Activated B cell treated with CpG ODN at 0.5 μM for 24 hours (primary cell): ENCODE measurements around the gene FNTB. TPM values are rescaled to one million over a fixed set of nuclear protein-coding genes. Genes with fewer than 3 reads are reported as not detected.

Source experiments
- ATAC-seq: fragments of 200-7000 bp; cut with Tn5 transposase; one replicate; pipeline ENCODE4 v1.10.0; 2021; ENCODE audit warnings: low read depth, mild to moderate bottlenecking, moderate library complexity
- CTCF ChIA-PET: fragments of 350-600 bp; sonication (Branson Sonifier 250); formaldehyde crosslinking; loops from one replicate; lab custom pipeline; 2021; ENCODE audit warnings: antibody characterized with exemption; lab: Charles Lee
- POLR2A ChIA-PET: fragments of 350-600 bp; sonication (Branson Sonifier 250); formaldehyde crosslinking; loops from one replicate; lab custom pipeline; 2021; ENCODE audit warnings: antibody characterized with exemption; lab: Charles Lee
- DNase-seq: peaks from one replicate; pipeline ENCODE4 v3.0.0; 2022
- H3K27ac Mint-ChIP-seq: one replicate; pipeline ENCODE4 v1.8.0; 2020; ENCODE audit warnings: mixed read lengths
- H3K27me3 Mint-ChIP-seq: one replicate; pipeline ENCODE4 v1.8.0; 2021; ENCODE audit warnings: mixed read lengths
- H3K36me3 Mint-ChIP-seq: one replicate; pipeline ENCODE4 v1.8.0; 2021; ENCODE audit warnings: low read depth, mixed read lengths
- H3K4me1 Mint-ChIP-seq: one replicate; pipeline ENCODE4 v1.8.0; 2021; ENCODE audit warnings: mixed read lengths
- H3K4me3 Mint-ChIP-seq: one replicate; pipeline ENCODE4 v1.8.0; 2020; ENCODE audit warnings: mild to moderate bottlenecking, mixed read lengths
- H3K9me3 Mint-ChIP-seq: one replicate; pipeline ENCODE4 v1.8.0; 2020; ENCODE audit warnings: mixed read lengths
- CTCF ChIP-seq: fragments of 200-600 bp; IDR thresholded peaks from one replicate; pipeline ENCODE4 v1.8.0; 2022; ENCODE audit warnings: antibody characterized with exemption, mild to moderate bottlenecking
- intact Hi-C: fragments of 100-400 bp; cut with micrococcal nuclease; formaldehyde crosslinking; loops from one replicate; pipeline ENCODE4 v1.15.1; 2024
- total RNA-seq: library from RNA; stranded (reverse); gene quantifications from 2 replicates; pipeline ENCODE4 v1.2.3, GENCODE V29; 2022

The FNTB gene
- total RNA-seq, 1 donor from 2014 or later, result 10.5 TPM

DNA sequence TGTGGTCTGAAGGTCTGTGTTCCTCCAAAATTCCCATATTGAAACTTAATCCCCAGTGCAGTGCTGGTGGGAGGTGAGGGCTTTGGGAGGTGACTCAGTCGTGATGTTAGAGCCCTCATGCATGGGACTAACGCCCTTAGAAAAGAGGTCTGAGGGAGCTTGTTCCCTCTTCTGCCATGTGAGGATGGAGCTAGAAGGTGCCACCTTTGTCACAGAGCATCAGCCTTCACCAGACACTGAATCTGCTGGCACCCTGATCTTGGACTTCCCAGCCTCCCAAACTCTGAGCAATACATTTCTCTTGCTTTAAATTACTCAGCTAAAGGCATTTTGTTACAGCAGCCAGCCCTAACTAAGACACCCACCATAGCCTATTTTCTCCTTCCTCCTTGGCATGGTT lies 28.5 kb upstream of the FNTB start:
- no peak for TF ChIP-seq CTCF
- no peak overlapping the region for H3K4me3 Mint-ChIP-seq
- intact Hi-C loops, result no loop called here
- no peaks in the 10 kb centered on the region for H3K4me1 Mint-ChIP-seq
- CTCF ChIA-PET, result no interaction called here
- peaks cover 2% of the 10 kb centered on the region for H3K36me3 Mint-ChIP-seq
- POLR2A ChIA-PET, result no interaction called here
- no peak for ATAC-seq
- no peaks in the 10 kb centered on the region for H3K27me3 Mint-ChIP-seq
- DNase-seq, result no peak
- H3K27ac Mint-ChIP-seq, result no peak overlapping the region
- H3K9me3 Mint-ChIP-seq, result no peaks in the 10 kb centered on the region

DNA sequence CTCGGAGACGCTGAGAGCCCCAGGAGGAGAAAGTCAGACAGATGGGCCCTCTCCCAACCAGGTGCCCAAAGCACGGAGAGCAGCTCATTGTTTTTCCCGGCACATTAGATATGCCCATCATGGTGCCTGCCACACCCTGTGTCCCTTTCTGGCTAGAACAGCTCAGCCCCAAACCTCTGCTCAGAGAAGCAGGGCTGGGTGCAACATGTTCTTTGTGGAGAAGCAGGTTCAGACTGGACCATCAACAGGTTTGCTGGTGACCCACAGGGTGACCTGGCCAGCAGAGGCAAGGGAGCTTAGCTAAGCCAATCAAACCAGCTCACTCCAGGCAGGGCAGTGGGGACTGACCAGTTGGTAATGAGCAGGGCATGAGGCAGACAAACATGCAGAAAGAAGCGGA lies 28.0 kb upstream of the FNTB start:
- intact Hi-C loops, result no loop called here
- H3K4me1 Mint-ChIP-seq, result no peaks in the 10 kb centered on the region
- DNase-seq (no peak), ATAC-seq (no peak)
- H3K36me3 Mint-ChIP-seq, result peaks cover 2% of the 10 kb centered on the region
- no peak overlapping the region for H3K4me3 Mint-ChIP-seq
- H3K27me3 Mint-ChIP-seq, result no peaks in the 10 kb centered on the region
- no peak for TF ChIP-seq CTCF
- H3K27ac Mint-ChIP-seq, result no peak overlapping the region
- H3K9me3 Mint-ChIP-seq, result no peaks in the 10 kb centered on the region
- POLR2A ChIA-PET, result no interaction called here
- CTCF ChIA-PET, result no interaction called here

DNA sequence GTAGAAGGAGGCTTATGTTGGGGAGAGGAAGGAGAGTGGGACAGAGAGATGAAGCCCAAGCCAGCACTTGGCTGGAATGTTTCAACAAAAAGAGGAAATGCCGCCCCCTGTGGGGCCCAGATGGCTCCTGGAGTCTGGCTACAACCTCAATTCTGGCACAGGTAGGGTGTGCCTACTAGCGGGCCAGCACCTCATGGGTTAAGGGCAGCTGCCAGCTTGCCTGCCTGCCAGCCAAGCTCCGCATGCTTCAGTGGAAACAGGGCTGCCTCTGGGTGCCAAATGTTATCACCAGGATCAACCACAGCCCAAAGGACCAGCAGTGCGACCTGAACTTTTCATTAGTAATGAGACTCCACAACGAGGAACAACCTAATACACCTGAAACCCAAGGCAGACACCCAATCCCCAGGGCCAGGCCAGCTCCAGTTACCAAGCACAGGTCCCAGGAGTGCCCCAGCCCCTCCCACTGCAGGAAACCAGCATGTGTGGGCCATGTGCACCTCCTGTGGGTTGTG lies 25.9 kb upstream of the FNTB start:
- Mint-ChIP-seq H3K4me1 (no peaks in the 10 kb centered on the region), H3K27ac (no peak overlapping the region), H3K36me3 (peaks cover under 1% of the 10 kb centered on the region), H3K27me3 (no peaks in the 10 kb centered on the region), H3K9me3 (no peaks in the 10 kb centered on the region), H3K4me3 (no peak overlapping the region)
- ATAC-seq, result no peak
- no peak for DNase-seq
- intact Hi-C loops, result no loop called here
- TF ChIP-seq CTCF, result no peak
- POLR2A ChIA-PET, result no interaction called here
- CTCF ChIA-PET, result interaction anchor here (1.1 kb wide), 1 partner anchor 69 kb away, joined by 3 read pairs; no protein-coding TSS in a partner anchor

- ATAC-seq, result no peak
- Mint-ChIP-seq H3K9me3 (no peaks in the 10 kb centered on the region), H3K4me1 (no peaks in the 10 kb centered on the region), H3K27ac (no peak overlapping the region), H3K27me3 (no peaks in the 10 kb centered on the region), H3K4me3 (no peak overlapping the region), H3K36me3 (no peaks in the 10 kb centered on the region)
- no peak for TF ChIP-seq CTCF
- ChIA-PET POLR2A (no interaction called here), CTCF (no interaction called here)
- DNase-seq, result no peak
- intact Hi-C loops, result no loop called here
Measured at GRCh38 chr14:64963611-64964010, 23.1 kb upstream of the FNTB start.

DNA sequence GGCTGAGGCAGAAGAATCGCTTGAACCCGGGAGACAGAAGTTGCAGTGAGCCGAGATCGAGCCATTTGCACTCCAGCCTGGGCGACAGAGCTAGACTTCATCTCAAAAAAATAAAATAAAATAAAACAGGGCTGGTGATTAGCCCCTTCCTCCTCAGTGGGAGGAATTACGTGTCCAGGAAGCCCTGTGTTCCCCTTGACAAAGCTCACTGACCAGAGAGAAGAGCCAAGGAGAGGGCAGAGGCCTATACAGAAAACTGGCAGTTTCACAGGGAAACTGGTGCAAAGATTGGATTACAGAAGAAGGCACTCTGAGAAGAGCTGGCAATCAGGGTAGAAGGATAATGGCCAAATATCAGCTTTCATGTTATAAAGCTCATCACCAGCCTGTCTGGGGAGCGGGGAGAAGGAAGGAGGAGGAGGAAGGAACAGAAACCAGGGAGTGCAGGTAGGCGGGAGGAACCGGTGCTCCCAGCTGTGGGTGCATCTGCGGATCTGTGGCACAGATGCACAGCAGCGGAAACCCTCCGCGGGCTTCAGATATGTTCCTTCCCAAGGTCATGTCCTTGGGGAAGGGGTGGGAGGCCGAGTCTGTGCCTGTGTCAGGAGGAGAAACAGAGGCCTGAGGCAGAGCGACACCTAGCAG lies 21.2 kb upstream of the FNTB start:
- Mint-ChIP-seq H3K27me3 (no peaks in the 10 kb centered on the region), H3K36me3 (no peaks in the 10 kb centered on the region), H3K27ac (no peak overlapping the region), H3K9me3 (no peaks in the 10 kb centered on the region), H3K4me1 (no peaks in the 10 kb centered on the region), H3K4me3 (no peak overlapping the region)
- DNase-seq (no peak), ATAC-seq (no peak)
- intact Hi-C loops, result no loop called here
- ChIA-PET CTCF (no interaction called here), POLR2A (interaction anchor here (0.8 kb wide), 1 partner anchor 51 kb away, joined by 3 read pairs; no protein-coding TSS in a partner anchor)
- no peak for TF ChIP-seq CTCF
